Measurements from ENCODE around the gene LRP1-AS. TPM values are rescaled to one million over a fixed set of nuclear protein-coding genes. Genes with fewer than 3 reads are reported as not detected.

LRP1-AS gene
- polyA plus RNA-seq, 1 donor, result 0.77 TPM

GRCh38 chr12:57180321-57180989 lies 33.0 kb upstream of the LRP1-AS start:
- no peak for DNase-seq (ENCODE audit: low read depth)

- DNase-seq (ENCODE audit: low read depth), result no peak
These were observed 32.1 kb upstream of the LRP1-AS start for GRCh38 chr12:57179331-57180086.

GRCh38 chr12:57178213-57178612 lies 30.8 kb upstream of the LRP1-AS start:
- no peak for DNase-seq (ENCODE audit: low read depth)

- DNase-seq (ENCODE audit: low read depth), result no peak
These were observed 29.9 kb upstream of the LRP1-AS start for GRCh38 chr12:57177354-57177753.

GRCh38 chr12:57176846-57177245 lies 29.4 kb upstream of the LRP1-AS start:
- no peak for DNase-seq (ENCODE audit: low read depth)

- no peak for DNase-seq (ENCODE audit: low read depth)
These were observed 28.7 kb upstream of the LRP1-AS start for GRCh38 chr12:57176139-57176477.

- no peak for DNase-seq (ENCODE audit: low read depth)
These were observed 28.2 kb upstream of the LRP1-AS start for GRCh38 chr12:57175428-57176138.

- DNase-seq (ENCODE audit: low read depth), result no peak
These were observed 26.3 kb upstream of the LRP1-AS start for GRCh38 chr12:57173683-57174082.

GRCh38 chr12:57173089-57173488 lies 25.7 kb upstream of the LRP1-AS start:
- no peak for DNase-seq (ENCODE audit: low read depth)

GRCh38 chr12:57171668-57172067 lies 24.2 kb upstream of the LRP1-AS start:
- no peak for DNase-seq (ENCODE audit: low read depth)

- DNase-seq (ENCODE audit: low read depth), result no peak
These were observed 23.5 kb upstream of the LRP1-AS start for GRCh38 chr12:57170927-57171326.

GRCh38 chr12:57170408-57170807 lies 23.0 kb upstream of the LRP1-AS start:
- DNase-seq (ENCODE audit: low read depth), result no peak

GRCh38 chr12:57169969-57170368 lies 22.6 kb upstream of the LRP1-AS start:
- DNase-seq (ENCODE audit: low read depth), result no peak

- no peak for DNase-seq (ENCODE audit: low read depth)
These were observed 21.8 kb upstream of the LRP1-AS start for GRCh38 chr12:57169046-57169795.

- DNase-seq (ENCODE audit: low read depth), result no peak
These were observed 20.6 kb upstream of the LRP1-AS start for GRCh38 chr12:57168058-57168457.

GRCh38 chr12:57166971-57167371 lies 19.6 kb upstream of the LRP1-AS start:
- DNase-seq (ENCODE audit: low read depth), result no peak

GRCh38 chr12:57165741-57166140 lies 18.3 kb upstream of the LRP1-AS start:
- DNase-seq (ENCODE audit: low read depth), result no peak

GRCh38 chr12:57164966-57165625 lies 17.7 kb upstream of the LRP1-AS start:
- no peak for DNase-seq (ENCODE audit: low read depth)

- no peak for DNase-seq (ENCODE audit: low read depth)
These were observed 17.0 kb upstream of the LRP1-AS start for GRCh38 chr12:57164454-57164853.

- DNase-seq (ENCODE audit: low read depth), result no peak
These were observed 15.2 kb upstream of the LRP1-AS start for GRCh38 chr12:57162553-57163125.

- no peak for DNase-seq (ENCODE audit: low read depth)
These were observed 14.1 kb upstream of the LRP1-AS start for GRCh38 chr12:57161491-57161890.

All from forelimb muscle (tissue), 1 donor.